OCI-LY3 (cell line): ENCODE results near the gene TFR2.

Source experiments
- H2AFZ ChIP-seq: fragments of 200-600, 300-600 bp; shearing (Covaris generic); 2 replicates; pipeline ENCODE4 v1.6.0; 2014; ENCODE audit warnings: antibody characterized with exemption, low read depth, low read length
- H3K27ac ChIP-seq: fragments of 200-600, 300-600 bp; sonication (generic); 2 replicates; pipeline ENCODE4 v1.5.1; 2014; ENCODE audit warnings: mild to moderate bottlenecking, low read length, moderate library complexity, mixed read lengths
- H3K27me3 ChIP-seq: fragments of 200-600, 300-600 bp; sonication (generic); 2 replicates; pipeline ENCODE4 v1.6.1; 2014; ENCODE audit warnings: low read depth, low read length, mixed read lengths
- H3K36me3 ChIP-seq: fragments of 200-600, 300-600 bp; sonication (generic); replicated peaks from 2 replicates; pipeline ENCODE3; 2014; ENCODE audit warnings: low read depth, low read length, mixed read lengths
- H3K4me1 ChIP-seq: fragments of 300-600, 200-600 bp; sonication (generic); 2 replicates; pipeline ENCODE4 v1.6.1; 2014; ENCODE audit warnings: low read length, mixed read lengths
- H3K4me2 ChIP-seq: fragments of 200-600, 300-600 bp; sonication (generic); 2 replicates; pipeline ENCODE4 v1.6.1; 2014; ENCODE audit warnings: low read length, mixed read lengths
- H3K4me3 ChIP-seq: fragments of 300-600, 200-600 bp; sonication (generic); 2 replicates; pipeline ENCODE4 v1.5.1; 2014; ENCODE audit warnings: antibody characterized with exemption, mild to moderate bottlenecking, low read length, moderate library complexity
- H3K79me2 ChIP-seq: fragments of 300-600, 200-600 bp; shearing (Covaris generic); 2 replicates; pipeline ENCODE4 v1.6.1; 2014; ENCODE audit warnings: mild to moderate bottlenecking, low read length, mixed read lengths
- H3K9ac ChIP-seq: fragments of 300-600, 200-600 bp; shearing (Covaris generic); 2 replicates; pipeline ENCODE4 v1.6.0; 2014; ENCODE audit warnings: mild to moderate bottlenecking, low read length, moderate library complexity
- H3K9me3 ChIP-seq: fragments of 200-600, 300-600 bp; shearing (Covaris generic); 2 replicates; pipeline ENCODE4 v1.6.1; 2014; ENCODE audit warnings: low read length, mixed read lengths; ENCODE audit not compliant: insufficient read depth
- H4K20me1 ChIP-seq: fragments of 200-600, 300-600 bp; sonication (generic); 2 replicates; pipeline ENCODE4 v1.6.1; 2016; ENCODE audit warnings: low read length, mixed read lengths; ENCODE audit not compliant: insufficient read depth
- CTCF ChIP-seq: fragments of 200-600, 300-600 bp; sonication (generic); IDR thresholded peaks from 2 replicates; pipeline ENCODE4 v1.5.1; 2014; ENCODE audit warnings: antibody characterized with exemption, low read length, low read depth
- EZH2phosphoT487 ChIP-seq: fragments of 200-600 bp; shearing (Covaris generic); IDR thresholded peaks from 2 replicates; pipeline ENCODE4 v1.6.1; 2018; ENCODE audit warnings: antibody characterized with exemption, mixed run types, low read depth

The TFR2 gene

GRCh38 chr7:100572281-100572948, 68.9 kb downstream of the TFR2 start:
- Histone ChIP-seq H3K9me3 (no peaks in the 10 kb centered on the region), H3K79me2 (no peaks in the 10 kb centered on the region), H2AFZ (no peak overlapping the region), H3K4me3 (no peak overlapping the region), H3K9ac (no peak overlapping the region), H3K4me2 (no peak overlapping the region), H3K36me3 (no peaks in the 10 kb centered on the region), H3K4me1 (no peaks in the 10 kb centered on the region), H3K27ac (no peak overlapping the region), H4K20me1 (no peaks in the 10 kb centered on the region), H3K27me3 (no peaks in the 10 kb centered on the region)
- TF ChIP-seq EZH2phosphoT487 (no peak), CTCF (no peak)

GRCh38 chr7:100571829-100572116, 69.6 kb downstream of the TFR2 start:
- Histone ChIP-seq H3K4me1 (no peaks in the 10 kb centered on the region), H3K9me3 (no peaks in the 10 kb centered on the region), H3K36me3 (no peaks in the 10 kb centered on the region), H3K79me2 (no peaks in the 10 kb centered on the region), H3K27me3 (no peaks in the 10 kb centered on the region), H3K4me3 (no peak overlapping the region), H2AFZ (no peak overlapping the region), H4K20me1 (no peaks in the 10 kb centered on the region), H3K27ac (no peak overlapping the region), H3K9ac (no peak overlapping the region), H3K4me2 (no peak overlapping the region)
- no peak for TF ChIP-seq EZH2phosphoT487
- no peak for TF ChIP-seq CTCF

GRCh38 chr7:100570954-100571828, 70.2 kb downstream of the TFR2 start:
- H3K4me1 ChIP-seq: no peaks in the 10 kb centered on the region
- H4K20me1 ChIP-seq: no peaks in the 10 kb centered on the region
- H3K79me2 ChIP-seq: no peaks in the 10 kb centered on the region
- TF ChIP-seq EZH2phosphoT487: no peak
- TF ChIP-seq CTCF: no peak
- no peak overlapping the region for H2AFZ ChIP-seq
- no peak overlapping the region for H3K9ac ChIP-seq
- no peaks in the 10 kb centered on the region for H3K36me3 ChIP-seq
- H3K27ac ChIP-seq: no peak overlapping the region
- H3K9me3 ChIP-seq: no peaks in the 10 kb centered on the region
- no peak overlapping the region for H3K4me2 ChIP-seq
- H3K27me3 ChIP-seq: no peaks in the 10 kb centered on the region
- no peak overlapping the region for H3K4me3 ChIP-seq
